Chondrocyte (in vitro differentiated cells): ENCODE measurements around the gene SETD2. TPM values are rescaled to one million over a fixed set of nuclear protein-coding genes. Genes with fewer than 3 reads are reported as not detected.
A peak's percentile ranks its signal among the peaks of the same experiment; 100 is the strongest.
"Not testable (repeated sequence)": the region's sequence is repeated elsewhere in the genome, so short reads cannot be mapped to it uniquely, and the experiment has no call there.

ENCODE experiments used
- DNase-seq: peaks from one replicate; pipeline ENCODE4 v3.0.0; 2021; ENCODE audit warnings: mixed read lengths, low spot score
- H3K27ac Mint-ChIP-seq: one replicate; pipeline ENCODE4 v1.8.0; 2021; ENCODE audit warnings: mild to moderate bottlenecking, moderate library complexity, mixed read lengths; ENCODE audit not compliant: unreplicated experiment
- H3K27me3 Mint-ChIP-seq: 2 replicates; pipeline ENCODE4 v1.8.0; 2021; ENCODE audit warnings: low read depth, mixed read lengths
- H3K36me3 Mint-ChIP-seq: 2 replicates; pipeline ENCODE4 v1.8.0; 2021; ENCODE audit warnings: low read depth, mixed read lengths
- H3K4me1 Mint-ChIP-seq: 2 replicates; pipeline ENCODE4 v1.8.0; 2021; ENCODE audit warnings: low read depth, mild to moderate bottlenecking, mixed read lengths
- H3K4me3 Mint-ChIP-seq: one replicate; pipeline ENCODE4 v1.8.0; 2021; ENCODE audit warnings: mild to moderate bottlenecking, moderate library complexity, mixed read lengths; ENCODE audit not compliant: unreplicated experiment
- H3K9me3 Mint-ChIP-seq: 2 replicates; pipeline ENCODE4 v1.8.0; 2021; ENCODE audit warnings: low read depth, mixed read lengths
- CTCF ChIP-seq: fragments of 200-600 bp; sonication (generic); IDR thresholded peaks from 2 replicates; pipeline ENCODE4 v1.5.0; 2021; ENCODE audit warnings: antibody characterized with exemption, mild to moderate bottlenecking, moderate library complexity
- total RNA-seq: library from RNA; stranded (reverse); gene quantifications from 3 replicates; pipeline ENCODE4 v1.2.1, GENCODE V29; 2021

Gene SETD2
- total RNA-seq, 1 donor from 2014 or later, result 37.3 TPM

GRCh38 chr3:47130557-47130956, 33.4 kb downstream of the SETD2 start:
- no peaks in the 10 kb centered on the region for H3K27me3 Mint-ChIP-seq
- no peaks in the 10 kb centered on the region for H3K36me3 Mint-ChIP-seq
- DNase-seq, result no peak
- TF ChIP-seq CTCF, result no peak
- no peak overlapping the region for H3K4me3 Mint-ChIP-seq
- no peaks in the 10 kb centered on the region for H3K9me3 Mint-ChIP-seq
- peak overlapping the region; percentile 15 for H3K27ac Mint-ChIP-seq
- peaks cover 25% of the 10 kb centered on the region for H3K4me1 Mint-ChIP-seq

- H3K27ac Mint-ChIP-seq, result no peak overlapping the region
- H3K9me3 Mint-ChIP-seq, result no peaks in the 10 kb centered on the region
- no peak overlapping the region for H3K4me3 Mint-ChIP-seq
- no peak for TF ChIP-seq CTCF
- peaks cover 9% of the 10 kb centered on the region for H3K36me3 Mint-ChIP-seq
- peaks cover 18% of the 10 kb centered on the region for H3K4me1 Mint-ChIP-seq
- DNase-seq, result no peak
- no peaks in the 10 kb centered on the region for H3K27me3 Mint-ChIP-seq
Observed at GRCh38 chr3:47128137-47128536, 35.8 kb downstream of the SETD2 start.

- no peaks in the 10 kb centered on the region for H3K9me3 Mint-ChIP-seq
- no peak for TF ChIP-seq CTCF
- peaks cover 34% of the 10 kb centered on the region for H3K36me3 Mint-ChIP-seq
- H3K27me3 Mint-ChIP-seq, result no peaks in the 10 kb centered on the region
- no peak for DNase-seq
- H3K4me1 Mint-ChIP-seq, result no peaks in the 10 kb centered on the region
- no peak overlapping the region for H3K4me3 Mint-ChIP-seq
- H3K27ac Mint-ChIP-seq, result no peak overlapping the region
Observed at GRCh38 chr3:47123857-47124256, 40.1 kb downstream of the SETD2 start.

- DNase-seq, result no peak
- Mint-ChIP-seq H3K9me3 (no peaks in the 10 kb centered on the region), H3K27ac (no peak overlapping the region), H3K36me3 (peaks cover 39% of the 10 kb centered on the region), H3K4me1 (no peaks in the 10 kb centered on the region), H3K4me3 (no peak overlapping the region), H3K27me3 (no peaks in the 10 kb centered on the region)
- TF ChIP-seq CTCF, result no peak
Observed at GRCh38 chr3:47121409-47121808, 42.5 kb downstream of the SETD2 start.

- no peak for DNase-seq
- Mint-ChIP-seq H3K36me3 (peaks cover 39% of the 10 kb centered on the region), H3K27me3 (no peaks in the 10 kb centered on the region), H3K4me1 (no peaks in the 10 kb centered on the region), H3K27ac (no peak overlapping the region), H3K4me3 (no peak overlapping the region), H3K9me3 (no peaks in the 10 kb centered on the region)
- no peak for TF ChIP-seq CTCF
Observed at GRCh38 chr3:47120138-47120537, 43.8 kb downstream of the SETD2 start.

- not testable (repeated sequence) for H3K27ac Mint-ChIP-seq
Observed at GRCh38 chr3:47119387-47119786, 44.5 kb downstream of the SETD2 start.

More at GRCh38 chr3:47119387-47119786, 44.5 kb downstream of the SETD2 start:
- not testable (repeated sequence) for H3K4me3 Mint-ChIP-seq, H3K9me3 Mint-ChIP-seq, H3K27me3 Mint-ChIP-seq, DNase-seq, H3K4me1 Mint-ChIP-seq
- H3K36me3 Mint-ChIP-seq, result peaks cover 41% of the 10 kb centered on the region
